Stimulated activated CD4-positive, alpha-beta T cell treated with anti-CD3 and anti-CD28 coated beads, Interleukin-2, amount 100 ng/mL, for 48 hours (primary cell): ENCODE data around the gene LIMCH1.
A peak's percentile ranks its signal among the peaks of the same experiment; 100 is the strongest.
"Not testable (repeated sequence)": the region's sequence is repeated elsewhere in the genome, so short reads cannot be mapped to it uniquely, and the experiment has no call there.

ENCODE experiments used
- DNase-seq, 2 donors: peaks; one replicate each; pipeline ENCODE4 v3.0.0-alpha.2; 2020

Gene LIMCH1

DNA sequence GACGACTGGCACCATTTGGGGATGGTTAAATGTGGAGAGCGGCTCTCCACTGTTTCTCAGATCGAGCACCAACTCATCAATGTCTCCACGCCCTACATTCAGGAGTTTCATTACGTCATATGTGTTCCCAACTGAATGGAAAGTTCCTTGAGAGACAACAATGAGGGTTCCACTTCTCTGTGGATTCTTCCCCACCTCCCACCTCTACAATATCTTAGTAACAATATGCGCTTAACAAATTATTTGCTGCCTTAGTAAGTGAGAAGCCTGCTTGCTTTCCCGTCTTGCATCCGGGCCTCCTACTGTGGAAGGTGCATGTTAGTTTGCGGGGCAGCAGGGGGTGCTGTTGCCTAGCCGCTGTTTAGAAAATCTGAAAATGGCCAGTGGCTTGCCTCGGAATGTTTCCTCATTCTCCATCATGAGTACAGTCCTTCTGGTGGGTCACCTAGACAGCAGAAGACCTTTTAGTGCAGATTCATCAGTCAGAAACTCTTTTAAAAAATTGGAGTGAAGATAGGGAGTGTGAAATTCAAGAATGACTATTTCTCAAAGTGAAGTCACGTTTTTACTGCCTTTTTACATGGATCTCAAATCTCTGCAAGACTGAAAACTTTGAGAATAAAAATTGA, 154.9 kb downstream of the LIMCH1 start:
- peak; percentile 27 to 28 for DNase-seq

DNA sequence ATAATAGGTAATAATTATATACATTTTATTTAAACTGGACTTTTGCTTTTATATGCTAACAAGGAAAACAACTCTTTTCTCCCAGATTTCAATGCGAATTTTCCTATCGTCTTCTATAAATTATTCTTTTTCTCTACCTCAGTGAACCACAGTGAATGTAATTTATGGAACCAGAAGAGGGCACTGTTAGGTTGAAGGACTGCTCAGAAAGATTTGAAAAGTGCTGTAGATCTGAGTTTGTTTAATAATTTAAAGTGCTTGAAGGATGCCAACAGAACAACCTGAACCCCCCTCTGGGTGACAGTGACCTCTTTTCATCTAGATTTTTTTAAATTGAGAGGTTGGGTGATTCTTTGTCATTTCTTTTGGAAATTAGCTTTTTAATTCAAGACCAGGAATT, 155.7 kb downstream of the LIMCH1 start:
- no peak for DNase-seq

DNA sequence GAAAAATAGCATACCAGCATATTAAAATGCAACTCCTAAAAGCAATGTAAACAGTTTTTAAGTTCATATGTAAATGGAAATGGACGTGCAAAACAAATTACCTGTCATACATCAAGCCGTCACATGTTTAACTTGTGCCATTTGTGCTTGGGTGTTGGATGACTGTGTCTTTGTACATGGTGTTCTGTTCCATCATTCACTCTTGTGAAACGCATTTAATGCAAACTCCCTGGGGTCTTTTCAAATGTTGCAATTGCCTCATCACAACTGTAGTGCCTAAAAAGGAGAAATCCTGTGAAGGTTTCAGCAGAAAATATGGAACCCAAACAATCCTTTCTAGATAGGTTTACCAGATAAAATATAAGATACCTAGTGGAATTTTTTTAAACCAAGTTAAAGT, 158.2 kb downstream of the LIMCH1 start:
- DNase-seq: no peak

DNA sequence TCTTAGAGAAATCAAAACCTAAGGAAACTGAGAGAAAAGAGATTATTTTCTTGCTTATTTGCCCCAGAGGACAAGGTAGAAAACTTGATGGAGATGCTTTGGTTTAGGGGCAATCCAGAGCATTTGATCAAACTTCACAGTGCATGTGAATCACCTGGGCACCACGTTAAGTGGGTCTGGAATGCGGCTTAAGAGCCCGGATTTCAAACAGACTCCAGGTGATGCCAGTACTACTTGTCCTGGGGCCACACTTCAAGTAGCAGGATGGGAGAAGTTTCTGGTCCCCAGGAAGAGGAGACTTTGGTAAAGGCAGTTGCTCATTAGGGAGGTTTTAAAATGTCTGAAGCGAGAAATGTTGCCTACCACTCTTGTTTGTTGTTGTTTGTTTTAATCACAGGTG, 158.8 kb downstream of the LIMCH1 start:
- DNase-seq: no peak

DNA sequence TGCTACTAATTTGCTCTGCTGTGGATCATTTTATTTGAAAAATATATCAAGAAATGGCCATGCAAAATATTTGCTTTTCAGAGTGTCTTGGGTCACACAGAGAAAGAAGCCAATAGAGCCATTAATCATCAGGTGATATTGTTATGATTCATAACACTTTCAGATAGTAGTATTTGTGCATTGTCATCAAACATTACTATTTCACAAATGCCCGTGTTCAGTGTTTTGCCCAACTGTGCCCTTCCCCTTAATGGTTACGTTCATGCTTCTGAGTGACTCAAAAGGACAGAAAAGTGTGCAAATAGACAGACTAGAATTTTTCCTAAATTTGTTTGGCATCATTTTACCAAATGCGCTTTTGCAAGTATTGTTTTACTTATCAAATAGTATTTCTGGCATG, 164.0 kb downstream of the LIMCH1 start:
- no peak for DNase-seq

DNA sequence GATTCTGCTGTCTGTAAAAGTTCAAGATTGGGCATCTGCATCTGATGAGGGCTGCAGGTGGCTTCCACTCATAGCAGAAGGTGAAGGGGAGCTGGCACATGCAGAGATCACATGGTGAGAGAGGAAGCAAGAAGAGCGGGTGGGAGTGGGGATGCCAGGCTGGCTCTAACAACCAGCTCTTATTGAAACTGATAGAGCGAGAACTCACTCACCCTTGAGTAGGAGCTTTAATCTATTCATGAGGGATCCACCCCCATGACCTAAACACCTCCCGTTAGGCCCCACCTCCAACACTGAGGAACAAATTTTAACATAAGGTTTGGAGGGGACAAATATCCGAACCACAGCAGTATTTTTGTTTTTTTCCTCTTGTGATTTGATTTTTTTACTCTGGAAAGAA, 164.8 kb downstream of the LIMCH1 start:
- DNase-seq: no peak

DNA sequence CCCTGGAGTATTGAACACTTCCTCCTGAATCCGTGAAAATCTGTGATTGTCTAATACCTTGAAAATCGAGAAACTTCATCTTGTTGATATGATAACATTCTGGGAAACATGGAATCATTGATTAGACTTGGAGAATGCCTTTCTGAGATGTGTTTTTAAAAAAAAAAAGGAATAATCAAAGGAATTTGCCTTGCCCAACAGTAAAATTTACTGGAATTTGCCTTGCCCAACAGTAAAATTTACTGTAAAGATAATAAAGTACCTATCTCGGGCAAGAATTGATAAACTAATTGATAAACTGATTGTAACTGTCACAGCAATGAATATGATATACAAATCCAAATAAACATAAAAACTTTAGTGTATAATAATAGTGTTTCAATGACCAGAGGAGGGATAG, 165.8 kb downstream of the LIMCH1 start:
- DNase-seq: no peak

DNA sequence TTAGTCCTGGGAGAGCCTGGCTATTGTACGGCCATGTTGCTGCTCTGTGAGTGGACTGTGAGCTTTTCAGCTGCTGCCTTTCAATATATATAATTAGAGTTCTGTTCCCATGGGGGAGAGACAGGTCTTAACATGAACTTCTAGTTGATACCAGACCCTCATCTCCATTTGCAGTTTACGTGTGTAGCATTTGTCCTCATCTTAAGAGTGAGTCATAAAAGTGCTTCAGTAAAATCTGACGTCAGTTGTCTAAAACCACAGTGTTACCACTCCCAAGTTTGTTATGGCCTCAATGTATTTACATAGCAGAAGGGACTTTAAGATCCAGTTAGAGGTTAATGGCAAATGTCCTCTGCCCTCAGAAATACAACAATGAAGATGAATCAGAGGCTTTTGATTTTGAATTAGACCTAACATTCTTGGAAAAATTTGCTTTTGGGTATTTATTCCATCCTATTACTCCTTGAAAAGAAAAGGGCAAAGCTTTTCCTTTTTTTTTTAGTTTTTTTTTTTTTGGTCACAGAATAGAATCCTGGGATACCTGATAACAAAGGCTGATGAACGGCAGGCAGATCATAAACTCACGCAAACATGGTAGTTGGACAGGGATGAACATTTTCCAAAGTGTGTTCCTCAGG, 172.0 kb downstream of the LIMCH1 start:
- DNase-seq: no peak

DNA sequence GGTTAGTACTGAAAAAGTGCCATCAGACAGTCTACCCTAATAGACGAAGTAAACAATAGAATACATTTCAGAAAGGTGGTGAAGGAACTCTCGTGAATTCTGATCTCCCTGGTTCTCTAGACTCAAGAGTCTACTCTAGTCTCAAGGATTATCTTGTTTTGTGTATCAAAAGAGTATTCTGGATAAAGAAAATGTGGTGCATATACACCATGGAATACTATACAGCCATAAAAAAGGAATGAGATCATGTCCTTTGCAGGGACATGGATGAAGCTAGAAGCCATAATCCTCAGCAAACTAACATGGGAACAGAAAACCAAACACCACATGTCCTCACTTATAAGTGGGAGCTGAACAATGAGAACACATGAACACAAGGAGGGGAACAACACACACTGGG, 173.7 kb downstream of the LIMCH1 start:
- DNase-seq: not testable (repeated sequence)

DNA sequence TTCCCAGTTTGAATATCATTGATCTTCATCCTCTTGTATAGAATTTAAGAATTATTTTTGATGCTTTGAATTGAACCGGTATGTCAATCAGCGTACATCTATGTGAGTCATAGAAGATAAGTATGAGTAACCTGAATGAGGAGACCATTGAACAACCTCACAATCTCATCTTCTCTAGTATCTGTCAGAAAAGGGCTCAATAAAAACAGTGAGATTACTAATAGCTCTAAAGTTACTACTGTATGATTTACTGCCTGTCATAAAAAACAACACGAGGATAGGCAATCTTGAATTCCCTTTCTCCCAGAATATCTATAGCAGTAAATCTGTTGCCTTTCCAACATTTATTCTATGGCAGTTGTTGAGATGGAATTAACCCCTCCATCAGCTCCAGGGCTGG, 174.5 kb downstream of the LIMCH1 start:
- no peak for DNase-seq

DNA sequence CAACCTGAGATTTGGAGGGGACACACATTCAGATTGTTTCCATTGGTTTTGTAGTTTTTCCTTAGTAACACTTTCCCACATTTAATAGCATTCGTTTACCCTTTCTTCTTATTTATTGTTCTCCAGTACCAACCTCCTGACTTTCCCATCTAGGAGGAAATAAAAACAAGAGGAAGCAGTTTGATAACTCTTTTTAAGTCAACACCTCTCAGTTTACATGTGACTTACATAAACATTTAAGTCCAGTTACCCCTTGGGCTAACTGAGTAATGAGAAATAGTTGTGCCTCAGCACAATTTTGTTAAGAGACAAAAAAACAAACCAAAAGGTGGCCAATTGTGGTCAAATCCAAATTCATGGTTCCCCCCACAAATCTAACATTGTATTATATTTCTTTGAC, 175.8 kb downstream of the LIMCH1 start:
- no peak for DNase-seq

DNA sequence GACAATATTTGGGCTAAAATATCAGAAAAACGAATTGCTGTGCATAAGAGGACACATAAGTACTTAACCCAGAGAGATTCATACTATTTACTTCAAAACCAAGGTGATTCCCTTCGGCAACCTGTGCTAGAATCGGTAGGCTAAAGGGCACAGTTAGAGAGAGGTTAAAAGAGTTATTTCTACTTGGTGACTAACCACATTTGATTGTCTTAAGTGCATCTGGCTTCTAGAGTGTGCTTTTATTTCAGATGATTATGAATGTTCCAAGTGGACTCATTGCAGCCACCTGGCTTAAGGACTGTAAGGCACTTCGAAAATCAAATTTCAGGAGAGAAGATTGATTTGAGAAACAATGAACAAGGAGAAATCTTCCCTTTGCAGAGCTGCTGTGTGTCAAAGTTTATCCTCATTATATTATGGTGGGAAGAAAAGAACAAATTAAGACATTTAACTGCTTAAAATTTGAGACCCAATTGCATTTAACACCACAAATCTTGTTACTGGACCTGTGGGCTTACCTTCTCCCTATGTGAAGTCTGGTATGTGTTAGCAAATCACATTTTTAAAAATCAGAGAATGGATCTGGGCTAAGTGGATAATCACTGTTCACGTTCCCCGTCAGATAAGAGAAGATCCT, 176.5 kb downstream of the LIMCH1 start:
- DNase-seq: no peak

DNA sequence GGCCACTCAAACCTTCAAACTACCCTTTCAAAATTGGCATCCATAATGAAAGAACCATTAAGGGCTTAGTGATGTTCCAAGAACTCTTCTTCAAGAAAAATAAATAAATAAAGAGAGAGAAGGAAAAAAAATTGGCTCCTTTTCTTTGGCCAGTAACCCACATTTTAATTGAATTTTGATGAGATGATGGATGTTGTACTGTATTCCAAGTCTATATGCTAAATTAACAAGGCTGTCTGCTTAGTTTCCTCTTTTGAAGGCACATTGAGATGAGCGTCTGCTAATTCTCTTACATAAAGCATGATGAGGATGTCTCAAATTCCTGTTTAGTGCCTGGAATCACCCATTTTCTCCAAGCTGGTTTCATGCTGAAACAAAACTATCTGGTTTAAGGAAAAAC, 177.2 kb downstream of the LIMCH1 start:
- no peak for DNase-seq

DNA sequence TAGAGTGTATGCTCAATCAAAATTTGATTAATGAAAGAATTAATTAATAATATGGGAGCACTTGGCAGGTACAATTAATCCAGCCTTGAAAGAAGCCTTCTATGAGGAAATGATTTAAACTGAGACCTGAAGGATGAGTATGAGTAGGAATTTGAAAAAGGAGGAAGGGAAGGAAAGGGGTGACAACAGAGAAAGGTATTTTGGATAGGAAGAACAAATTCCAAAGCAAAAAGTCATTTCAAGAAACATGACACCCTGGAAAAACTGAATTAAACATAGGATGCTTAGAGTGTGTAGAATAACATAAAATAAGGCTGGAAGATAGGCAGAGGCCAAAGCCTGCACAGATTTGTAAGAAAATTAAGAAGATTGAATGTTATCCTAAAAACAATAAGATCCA, 180.9 kb downstream of the LIMCH1 start:
- no peak for DNase-seq

DNA sequence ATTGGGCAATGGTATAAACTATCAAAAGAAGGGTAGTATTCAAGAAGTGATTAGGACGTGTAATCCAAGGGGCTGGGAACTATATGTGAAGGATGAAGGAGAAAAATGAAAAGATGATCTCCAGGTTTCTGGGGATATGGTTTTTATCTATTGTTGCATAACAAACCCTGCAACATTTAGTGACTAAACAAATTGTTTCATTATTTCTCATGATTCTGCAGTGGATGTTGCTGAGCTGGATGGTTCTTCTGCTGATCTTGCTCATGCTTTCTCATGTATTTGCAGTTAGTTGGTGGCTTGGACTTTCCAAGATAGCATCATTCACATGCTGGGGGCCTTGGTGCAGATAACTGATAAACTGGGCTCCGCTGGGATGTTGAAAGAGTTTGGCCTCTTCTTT, 181.5 kb downstream of the LIMCH1 start:
- DNase-seq: no peak

DNA sequence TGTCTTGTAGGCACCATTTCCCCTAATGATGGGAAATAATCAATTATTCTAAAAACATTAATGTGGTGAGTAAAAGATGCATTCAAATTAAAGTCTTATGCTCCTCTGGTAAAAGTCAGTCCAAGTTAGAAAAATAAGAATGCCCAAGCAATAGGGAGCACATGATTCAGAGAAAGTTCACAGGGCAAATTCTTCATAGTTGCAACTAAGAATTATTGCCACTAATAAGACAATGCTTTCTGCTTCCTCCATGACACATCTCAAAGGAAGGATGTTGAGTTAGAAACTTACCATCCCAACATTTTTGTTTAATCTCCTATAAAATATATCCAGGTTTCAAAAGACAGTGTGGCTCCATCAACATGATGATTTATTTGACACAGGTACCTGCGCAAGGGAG, 184.2 kb downstream of the LIMCH1 start:
- DNase-seq: no peak

DNA sequence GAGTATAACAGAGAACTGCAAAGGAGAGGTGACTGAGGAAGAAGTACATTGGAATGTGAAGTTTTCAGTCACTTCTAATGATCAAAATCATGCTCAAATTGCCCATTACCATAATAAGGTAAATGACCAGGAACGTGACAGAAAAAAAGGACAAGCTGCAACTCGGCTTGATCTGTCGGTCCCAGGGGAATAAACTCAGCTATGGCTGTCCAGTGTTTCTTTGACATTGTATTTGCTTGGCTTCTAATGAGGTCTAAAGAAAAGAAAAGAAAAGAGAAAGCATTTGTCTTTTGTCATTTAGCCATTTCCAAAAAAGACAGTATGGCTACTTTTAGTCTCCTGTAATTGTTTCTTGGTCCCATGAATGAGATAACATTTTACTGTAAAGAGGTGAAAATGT, 185.3 kb downstream of the LIMCH1 start:
- DNase-seq: no peak

DNA sequence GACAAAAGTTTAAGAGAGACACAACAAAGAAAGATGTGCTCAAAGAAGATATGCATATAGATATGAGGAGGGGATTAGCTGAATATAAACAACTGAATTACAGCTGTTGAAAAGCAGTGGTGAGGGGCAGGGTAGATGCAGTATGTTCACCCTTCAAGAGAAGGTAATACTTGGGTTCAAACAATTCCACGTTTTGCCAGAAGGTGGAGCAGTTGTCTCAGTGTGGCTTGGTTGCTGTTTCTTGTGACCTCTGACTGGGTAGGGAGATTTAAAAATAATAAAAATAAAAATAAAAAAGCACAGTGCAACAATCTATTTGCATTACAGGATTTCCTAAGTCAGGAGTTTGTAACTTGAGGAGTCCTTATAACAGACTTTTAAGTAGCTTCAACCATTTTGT, 187.3 kb downstream of the LIMCH1 start:
- no peak for DNase-seq

DNA sequence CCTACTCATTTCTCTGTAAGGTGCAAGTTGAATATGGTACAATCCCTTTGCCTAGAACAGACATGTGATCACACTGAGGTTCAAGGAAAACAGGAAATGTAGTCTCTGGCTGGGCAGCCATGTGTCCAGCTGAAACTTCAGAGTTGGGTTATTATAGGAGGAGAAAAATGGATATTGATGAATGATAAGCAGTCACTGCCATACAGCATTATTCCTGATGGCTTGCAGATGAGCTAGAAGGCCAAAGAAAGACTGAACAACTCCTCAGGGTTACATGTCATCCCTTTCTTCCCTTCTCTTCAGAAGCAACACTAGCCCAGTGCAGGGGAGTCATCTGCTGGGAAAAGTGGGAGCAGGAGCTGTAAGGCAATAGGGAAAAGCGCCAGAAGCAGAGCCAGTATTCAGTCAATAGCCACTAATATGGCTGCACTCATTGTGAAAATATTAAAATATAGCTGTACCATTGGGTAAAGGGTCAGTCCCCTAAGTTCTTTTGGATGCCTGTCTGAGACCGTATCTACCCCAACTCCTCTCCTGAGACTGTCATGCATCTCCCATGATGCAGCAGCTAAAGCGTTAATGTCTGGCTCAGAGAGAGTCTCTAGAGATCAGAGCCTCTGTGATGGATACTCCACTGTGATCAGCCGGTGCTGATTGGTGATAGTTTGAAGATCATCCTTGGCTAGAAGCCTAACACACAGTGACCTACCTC, 190.1 kb downstream of the LIMCH1 start:
- no peak for DNase-seq

DNA sequence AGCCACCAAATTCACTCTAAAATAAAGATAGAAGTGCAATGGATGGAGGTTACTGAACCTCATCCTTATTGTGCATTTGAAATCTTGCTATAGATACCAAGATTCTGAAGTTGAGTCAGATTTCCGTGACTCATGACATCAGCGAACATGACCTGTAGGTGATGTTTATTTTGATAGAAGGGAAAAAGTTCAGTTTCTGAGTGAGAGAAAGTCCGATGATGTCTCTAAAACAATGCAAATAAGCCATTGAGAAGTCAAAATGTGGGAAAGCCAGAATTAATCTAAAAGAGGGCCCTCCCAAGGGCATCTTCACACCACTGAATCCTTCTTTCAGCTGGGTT, 190.6 kb downstream of the LIMCH1 start:
- DNase-seq: no peak

DNA sequence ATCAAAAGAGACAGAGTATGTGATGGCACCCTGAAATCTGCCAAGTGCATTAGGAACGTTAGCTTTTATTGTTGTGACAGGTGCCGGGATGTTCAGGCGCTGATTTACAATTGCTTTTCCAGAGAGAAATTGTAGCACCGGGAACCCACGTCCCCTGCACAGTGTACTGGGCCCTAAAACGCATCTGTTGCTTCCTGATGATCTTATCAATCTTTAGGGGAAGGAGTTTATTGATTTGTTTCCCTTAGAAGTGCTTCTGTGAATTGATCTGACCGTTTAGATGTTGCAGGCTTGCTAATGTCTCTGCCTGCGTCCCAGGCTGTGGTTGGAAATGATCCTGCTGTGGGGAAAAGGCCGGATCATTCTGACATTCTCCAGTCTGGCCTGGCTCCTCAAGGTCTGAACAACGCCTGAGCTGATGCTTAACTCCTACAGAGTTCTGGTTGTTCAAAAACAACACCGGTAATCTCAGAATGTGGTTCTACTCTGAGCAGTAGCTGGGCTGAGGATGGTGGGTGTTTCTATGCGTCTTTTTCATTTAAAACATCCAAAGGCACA, 193.7 kb downstream of the LIMCH1 start:
- DNase-seq: no peak

DNA sequence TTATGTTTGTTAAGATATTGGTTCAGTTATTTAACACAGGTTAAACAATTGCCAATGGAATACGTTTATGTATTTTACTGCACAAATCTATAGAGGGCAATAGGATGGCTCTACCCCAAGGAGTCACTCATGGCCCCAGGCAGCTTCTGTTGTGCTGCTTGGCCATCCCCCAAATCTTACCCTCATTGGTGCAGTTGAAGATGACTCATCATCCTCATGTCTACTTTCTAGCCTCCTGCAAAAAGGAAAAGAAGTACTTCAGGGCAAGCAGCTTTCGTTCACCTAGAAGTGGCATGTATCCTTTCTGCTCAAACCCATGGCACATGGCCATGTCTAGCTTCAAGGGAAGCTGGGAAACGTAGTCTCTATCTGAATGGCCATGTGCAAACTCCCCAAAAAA, 196.4 kb downstream of the LIMCH1 start:
- no peak for DNase-seq

DNA sequence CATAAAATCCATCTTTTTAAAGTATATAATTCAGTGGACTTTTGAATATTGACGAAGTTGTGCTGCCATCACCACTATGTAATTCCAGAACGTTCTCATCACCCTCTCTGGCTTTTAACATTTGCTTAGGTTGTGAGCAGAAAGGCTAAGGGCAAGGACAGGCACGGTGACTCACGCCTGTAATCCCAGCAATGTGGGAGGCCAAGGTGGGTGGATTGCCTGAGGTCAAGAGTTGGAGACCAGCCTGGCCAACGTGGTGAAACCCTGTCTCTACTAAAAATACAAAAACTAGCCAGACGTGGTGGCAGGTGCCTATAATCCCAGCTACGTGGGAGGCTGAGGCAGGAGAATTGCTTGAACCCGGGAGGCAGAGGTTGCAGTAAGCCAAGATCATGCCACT, 199.5 kb downstream of the LIMCH1 start:
- DNase-seq: not testable (repeated sequence)

DNA sequence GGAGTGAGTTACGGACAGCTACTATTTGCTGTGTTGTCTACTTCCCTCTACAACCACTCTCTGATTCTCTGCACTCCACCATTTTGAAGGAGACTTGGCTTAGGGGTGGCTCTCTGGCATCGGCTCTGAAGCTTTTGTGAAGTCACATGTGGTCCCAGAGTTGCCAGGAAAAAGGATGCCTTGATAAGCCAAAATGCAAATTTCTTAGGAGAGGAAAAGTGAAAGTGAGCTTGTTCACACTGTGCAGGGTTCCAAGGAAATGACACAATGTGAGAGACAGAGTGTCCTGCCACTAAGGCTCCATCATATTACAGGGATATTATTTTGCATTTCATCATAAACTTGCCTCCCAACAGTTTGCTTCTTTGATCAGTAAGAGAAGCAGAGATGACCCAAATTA, 203.4 kb downstream of the LIMCH1 start:
- DNase-seq: no peak
